Stimulated activated CD4-positive, alpha-beta T cell treated with anti-CD3 and anti-CD28 coated beads, Interleukin-12 subunit alpha, Interleukin-12 subunit beta, amount 100 ng/mL, for 4 hours (primary cell): Measurements from ENCODE around the gene SPI1.

Experiments used
- DNase-seq: peaks from one replicate; pipeline ENCODE4 v3.0.0-alpha.2; 2020

The SPI1 gene

GRCh38 chr11:47356129-47356997 is 22.0 kb downstream of the SPI1 start:
- DNase-seq, result no peak

DNA sequence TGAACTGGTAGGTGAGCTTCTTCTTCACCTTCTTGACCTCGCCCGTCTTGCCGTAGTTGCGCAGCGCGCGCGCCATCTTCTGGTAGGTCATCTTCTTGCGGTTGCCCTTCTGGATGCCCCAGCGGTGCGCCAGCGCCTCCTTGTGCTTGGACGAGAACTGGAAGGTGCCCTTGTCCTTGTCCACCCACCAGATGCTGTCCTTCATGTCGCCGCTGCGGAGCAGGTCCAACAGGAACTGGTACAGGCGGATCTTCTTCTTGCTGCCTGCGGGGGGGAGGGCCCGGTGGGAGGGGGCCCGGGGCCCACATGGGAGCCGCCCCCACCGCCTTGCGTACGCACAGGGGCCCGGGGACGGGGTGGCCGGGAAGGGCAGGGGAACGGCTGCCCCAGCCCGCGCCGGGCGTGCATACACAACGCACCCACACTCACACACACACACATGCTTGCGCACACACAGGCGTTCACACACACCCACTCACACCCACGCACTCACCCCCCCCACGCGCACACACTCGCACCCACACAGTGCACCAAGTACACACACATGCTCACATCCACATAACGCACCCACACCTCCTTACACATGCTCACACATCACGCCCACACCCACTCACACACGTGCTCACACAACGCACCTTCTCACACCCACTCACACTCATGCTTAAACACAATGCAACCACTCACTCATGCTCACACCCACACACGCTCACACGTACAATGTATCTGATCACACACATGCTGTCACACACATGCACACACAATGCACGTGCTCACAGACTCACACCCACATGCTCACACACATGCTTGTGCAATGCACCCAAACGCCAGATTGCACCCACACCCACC is 22.8 kb downstream of the SPI1 start:
- DNase-seq, result no peak

DNA sequence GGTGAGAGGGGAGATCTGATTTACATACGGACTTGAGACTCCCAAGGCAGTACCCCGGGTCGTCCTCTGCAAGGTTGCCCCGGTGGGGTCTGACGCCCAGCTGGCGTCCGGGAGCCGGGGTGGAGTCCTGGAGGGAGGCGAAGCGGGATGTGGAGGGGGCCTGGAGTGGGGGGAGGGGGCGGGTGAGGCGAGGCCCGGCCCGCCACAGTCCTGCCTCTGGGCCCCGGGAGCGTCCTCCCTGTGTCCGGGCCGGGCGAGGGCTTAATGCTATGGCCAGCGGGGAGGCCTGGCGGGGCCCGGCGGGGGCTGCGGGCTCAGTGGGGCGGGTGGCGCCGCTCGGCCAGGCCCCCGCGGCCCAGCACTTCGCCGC is 23.4 kb downstream of the SPI1 start:
- no peak for DNase-seq

DNA sequence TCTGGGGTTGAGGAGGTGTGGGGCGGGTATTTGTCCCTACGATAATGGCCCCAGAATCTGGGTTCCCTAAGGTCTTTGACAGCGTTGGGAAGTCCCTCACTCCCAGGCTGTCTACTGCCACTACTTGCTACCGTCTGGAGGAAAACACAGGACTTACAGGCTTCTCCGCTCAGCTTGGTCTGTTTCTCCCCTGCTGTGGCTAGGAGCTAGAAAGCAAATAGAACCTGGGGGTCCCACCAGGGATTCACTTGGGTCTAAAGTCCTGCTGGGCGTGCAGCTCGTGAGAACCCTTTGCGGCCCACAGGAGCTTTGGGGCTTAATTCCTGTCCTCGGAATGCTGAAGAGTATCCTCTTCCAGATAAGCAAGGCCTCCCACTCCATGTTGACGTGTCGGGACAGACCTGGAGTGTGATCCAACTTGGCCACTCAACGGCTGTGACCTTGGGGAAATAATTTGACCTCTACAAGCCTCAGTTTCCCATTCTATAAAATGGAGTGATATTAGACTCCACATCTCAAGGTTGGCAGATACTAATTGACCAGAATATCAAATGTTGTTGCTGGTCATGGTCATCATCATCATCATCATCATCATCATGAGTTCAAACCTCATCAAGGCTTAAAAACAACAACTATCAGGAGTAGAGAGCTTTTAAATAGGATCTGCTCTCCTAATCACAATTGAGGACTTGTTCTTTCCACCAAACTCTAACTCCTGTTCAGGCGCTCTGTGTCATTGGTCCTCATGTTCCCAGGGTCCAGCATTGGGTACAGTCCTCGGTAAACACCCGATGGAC is 24.2 kb downstream of the SPI1 start:
- no peak for DNase-seq

- no peak for DNase-seq
These were observed 25.8 kb downstream of the SPI1 start, which contains the start of gene MYBPC3 for GRCh38 chr11:47352556-47352955. TSS of gene MYBPC3 (minus strand) at chr11:47352702. CDS start at chr11:47352647, 55 bp downstream.

GRCh38 chr11:47351156-47352126 is 26.9 kb downstream of the SPI1 start:
- DNase-seq, result no peak

DNA sequence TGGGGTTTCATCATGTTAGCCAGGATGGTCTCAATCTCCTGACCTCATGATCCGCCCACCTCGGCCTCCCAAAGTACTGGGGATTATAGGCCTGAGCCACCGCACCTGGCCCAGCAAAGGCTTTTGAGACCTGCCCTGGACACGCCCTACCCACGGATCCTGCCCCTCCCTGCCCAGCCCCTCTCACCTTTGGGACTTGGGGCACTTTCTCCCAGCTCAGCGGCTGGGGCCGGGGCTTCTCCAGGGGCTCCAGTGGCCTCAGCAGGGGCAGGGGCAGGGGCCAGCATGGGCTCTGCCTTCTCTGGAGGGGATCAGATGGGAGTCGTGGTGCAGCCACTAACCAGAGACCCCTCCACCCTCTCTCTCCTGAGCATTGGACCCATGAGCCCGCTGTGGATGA is 28.0 kb downstream of the SPI1 start:
- DNase-seq, result no peak

DNA sequence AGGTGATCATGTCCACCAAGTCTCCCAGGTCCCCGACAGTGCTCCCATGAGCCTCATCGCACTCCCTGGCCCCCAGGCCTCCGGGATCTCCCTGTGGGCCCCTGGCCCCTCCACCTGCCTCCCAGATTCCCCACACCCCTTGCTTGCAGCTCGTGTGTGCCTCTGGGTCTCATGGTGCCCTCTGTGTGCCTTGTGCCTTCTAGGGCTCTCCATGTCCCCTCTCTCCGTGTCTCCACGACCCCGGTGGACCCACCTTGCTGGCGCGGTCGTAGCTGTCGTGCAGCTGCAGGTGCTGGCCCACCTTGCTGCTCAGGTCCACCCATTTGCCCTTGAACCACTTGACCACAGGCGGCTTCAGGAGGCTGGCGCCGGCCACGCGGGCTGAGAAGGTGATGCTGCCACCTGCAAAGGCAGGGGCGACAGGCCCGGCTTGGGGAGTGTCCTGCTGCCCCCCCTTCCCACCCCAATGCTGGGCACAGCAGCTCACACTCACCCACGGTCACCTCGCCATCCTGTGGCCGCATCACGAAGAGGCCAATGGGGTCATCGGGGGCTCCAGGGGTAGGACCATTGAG is 28.7 kb downstream of the SPI1 start:
- DNase-seq, result no peak

GRCh38 chr11:47348859-47349258 is 29.5 kb downstream of the SPI1 start:
- DNase-seq, result no peak

- no peak for DNase-seq
These were observed 30.1 kb downstream of the SPI1 start for GRCh38 chr11:47348131-47348802.

DNA sequence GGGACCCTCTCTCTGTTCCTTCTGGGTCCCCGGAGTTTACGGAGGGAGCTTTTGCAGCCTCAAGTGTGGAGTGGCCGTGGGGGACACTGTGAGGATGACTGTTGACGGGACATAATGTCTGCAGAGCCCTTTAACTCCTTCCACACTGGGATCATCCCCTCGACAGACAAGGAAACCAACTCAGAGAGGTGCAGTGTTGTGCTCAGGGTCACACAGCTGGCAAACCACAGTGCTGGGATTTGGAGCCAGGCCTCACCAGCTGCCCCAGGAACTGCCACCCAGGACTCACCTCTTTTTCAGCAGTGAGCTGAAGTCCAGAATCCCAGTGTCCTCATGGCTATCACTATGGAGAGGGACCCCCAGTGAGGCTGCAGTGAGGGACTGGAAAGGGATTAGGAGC is 31.2 kb downstream of the SPI1 start:
- DNase-seq, result no peak

DNA sequence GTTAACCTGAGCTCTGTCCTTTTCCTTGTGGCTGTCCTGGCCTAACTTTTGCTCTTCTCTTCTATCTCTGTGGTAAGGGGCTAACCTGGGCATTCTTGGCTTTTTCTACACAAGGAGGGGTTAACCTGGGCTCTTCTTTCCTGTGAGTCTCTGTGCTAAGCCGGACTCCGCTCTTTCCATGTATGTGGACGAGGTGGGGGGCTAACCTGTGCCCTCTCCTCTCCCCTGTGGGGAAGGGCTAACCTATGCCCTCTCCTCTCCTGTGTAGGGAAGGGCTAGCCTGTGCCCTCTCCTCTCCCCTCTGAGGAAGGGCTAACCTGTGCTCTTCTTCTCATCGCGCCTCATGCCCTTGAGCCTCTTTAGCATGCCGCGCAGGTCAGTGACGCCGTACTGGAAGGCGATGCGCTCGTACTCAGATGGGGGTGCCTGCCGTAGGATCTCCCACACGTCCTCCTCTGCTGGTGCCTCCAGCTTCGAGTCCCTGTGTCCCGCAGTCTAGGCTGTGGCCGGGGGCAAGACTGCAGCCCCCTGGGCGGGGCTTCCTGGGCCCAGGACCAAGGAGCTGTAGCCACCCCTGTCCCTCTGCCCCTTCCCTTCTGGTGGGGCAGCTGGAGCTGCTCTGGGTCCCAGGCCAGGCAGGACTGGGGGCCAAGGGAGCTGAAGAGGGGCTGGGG is 32.3 kb downstream of the SPI1 start:
- no peak for DNase-seq

DNA sequence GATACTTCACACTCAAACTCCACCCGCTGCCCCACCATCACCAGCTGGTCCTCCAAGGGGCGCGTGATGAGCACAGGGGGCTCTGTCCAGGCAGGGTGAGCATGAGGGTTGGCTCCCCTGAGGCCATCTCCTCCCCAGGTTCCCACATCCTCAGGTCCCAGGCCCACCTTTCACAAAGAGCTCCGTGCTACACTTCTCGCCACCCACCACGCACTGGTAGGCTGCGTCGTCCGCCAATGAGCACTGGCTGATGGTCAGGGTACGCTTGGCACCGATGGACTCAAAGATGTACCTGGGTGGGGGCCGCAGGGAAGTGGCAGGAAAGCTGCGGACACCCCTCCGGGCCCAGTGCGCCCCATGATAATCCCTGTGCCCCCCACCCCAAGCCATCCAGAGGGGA is 35.5 kb downstream of the SPI1 start:
- DNase-seq, result no peak

GRCh38 chr11:47342036-47342803 is 36.1 kb downstream of the SPI1 start:
- DNase-seq, result no peak

GRCh38 chr11:47340980-47341775 is 37.2 kb downstream of the SPI1 start:
- no peak for DNase-seq

- DNase-seq, result no peak
These were observed 38.3 kb downstream of the SPI1 start for GRCh38 chr11:47340010-47340409.

DNA sequence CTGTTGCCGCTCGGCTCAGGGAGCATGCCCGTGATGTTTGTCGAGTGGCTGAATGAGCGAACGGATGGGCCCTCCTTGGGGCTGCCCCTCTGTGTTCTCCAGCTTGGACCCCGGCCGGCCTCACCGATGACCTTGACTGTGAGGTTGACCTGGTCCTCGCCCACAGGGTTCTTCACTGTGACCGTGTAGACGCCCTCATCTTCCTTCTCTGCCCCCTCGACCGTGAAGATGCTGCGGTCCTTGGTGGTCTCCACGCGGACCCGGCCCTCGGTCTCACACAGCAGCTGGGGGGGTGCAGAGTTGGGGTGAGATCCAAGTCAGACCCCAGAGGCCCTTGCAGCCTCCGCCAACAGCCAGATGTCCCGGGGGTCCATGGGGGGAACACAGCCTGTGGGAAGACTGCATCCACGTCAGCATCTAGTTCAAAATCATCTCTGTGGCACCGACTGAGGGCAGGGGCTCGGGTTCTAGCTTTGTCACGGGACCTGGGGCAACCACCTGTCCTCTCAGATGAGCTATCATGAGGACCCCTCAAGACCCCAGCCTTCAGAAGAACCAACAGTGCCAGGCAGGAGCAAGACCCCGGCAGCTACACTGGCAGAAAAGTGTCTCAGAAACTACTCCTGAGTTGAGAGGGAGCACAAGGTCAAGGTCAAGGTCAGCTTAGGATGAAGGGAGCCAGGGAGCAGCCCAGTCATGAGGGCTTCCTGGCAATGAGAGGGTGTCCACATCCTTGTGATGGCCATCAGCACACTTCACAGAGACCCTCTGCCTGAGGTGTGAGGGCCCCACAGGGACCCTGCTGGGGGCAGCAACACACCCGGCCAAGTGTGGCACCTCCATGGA is 39.7 kb downstream of the SPI1 start:
- DNase-seq, result no peak
